Measurements from ENCODE around the gene PTPRU.

PTPRU gene

DNA sequence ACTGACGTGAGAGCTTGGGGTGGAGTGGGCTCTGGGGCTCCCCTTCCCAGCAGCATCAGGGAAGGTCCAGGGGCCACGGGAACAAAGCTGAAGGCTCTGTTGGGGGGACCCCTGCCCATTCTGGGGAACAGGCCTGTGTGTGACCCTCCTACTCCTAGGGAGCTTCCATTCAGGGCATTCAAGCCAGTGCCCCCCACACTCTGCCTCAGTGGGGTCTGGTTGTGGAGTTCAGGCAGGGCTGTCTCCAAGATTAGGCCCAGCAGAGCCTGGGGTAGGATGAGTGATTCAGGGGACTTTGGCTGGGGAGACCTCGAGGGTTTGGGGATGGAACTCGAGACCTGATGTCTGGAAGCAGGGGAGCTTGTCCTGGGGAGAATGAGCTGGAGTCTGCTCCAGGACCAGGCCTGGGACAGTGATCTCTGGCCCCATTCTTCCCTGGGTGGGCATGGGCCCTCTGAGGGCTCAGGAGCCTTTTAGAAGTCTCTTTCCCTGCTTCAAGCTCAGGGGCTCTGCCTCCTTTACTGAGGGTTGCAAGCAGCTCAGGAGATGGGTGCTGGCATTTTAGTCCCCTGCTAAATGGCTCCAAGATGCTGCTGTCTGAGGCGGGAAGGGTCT is 81.7 kb downstream of the PTPRU start:
- TF ChIP-seq, protein P1, sequence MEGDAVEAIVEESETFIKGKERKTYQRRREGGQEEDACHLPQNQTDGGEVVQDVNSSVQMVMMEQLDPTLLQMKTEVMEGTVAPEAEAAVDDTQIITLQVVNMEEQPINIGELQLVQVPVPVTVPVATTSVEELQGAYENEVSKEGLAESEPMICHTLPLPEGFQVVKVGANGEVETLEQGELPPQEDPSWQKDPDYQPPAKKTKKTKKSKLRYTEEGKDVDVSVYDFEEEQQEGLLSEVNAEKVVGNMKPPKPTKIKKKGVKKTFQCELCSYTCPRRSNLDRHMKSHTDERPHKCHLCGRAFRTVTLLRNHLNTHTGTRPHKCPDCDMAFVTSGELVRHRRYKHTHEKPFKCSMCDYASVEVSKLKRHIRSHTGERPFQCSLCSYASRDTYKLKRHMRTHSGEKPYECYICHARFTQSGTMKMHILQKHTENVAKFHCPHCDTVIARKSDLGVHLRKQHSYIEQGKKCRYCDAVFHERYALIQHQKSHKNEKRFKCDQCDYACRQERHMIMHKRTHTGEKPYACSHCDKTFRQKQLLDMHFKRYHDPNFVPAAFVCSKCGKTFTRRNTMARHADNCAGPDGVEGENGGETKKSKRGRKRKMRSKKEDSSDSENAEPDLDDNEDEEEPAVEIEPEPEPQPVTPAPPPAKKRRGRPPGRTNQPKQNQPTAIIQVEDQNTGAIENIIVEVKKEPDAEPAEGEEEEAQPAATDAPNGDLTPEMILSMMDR (IDR thresholded peaks at IDR 0.05; ENCODE audit: control insufficient read depth, extremely low read depth, insufficient read depth), result no peak
- no peak overlapping the region for H3K4me3 ChIP-seq (ENCODE audit: low read depth, low read length)
- no peak for DNase-seq (ENCODE audit: low read depth)

DNA sequence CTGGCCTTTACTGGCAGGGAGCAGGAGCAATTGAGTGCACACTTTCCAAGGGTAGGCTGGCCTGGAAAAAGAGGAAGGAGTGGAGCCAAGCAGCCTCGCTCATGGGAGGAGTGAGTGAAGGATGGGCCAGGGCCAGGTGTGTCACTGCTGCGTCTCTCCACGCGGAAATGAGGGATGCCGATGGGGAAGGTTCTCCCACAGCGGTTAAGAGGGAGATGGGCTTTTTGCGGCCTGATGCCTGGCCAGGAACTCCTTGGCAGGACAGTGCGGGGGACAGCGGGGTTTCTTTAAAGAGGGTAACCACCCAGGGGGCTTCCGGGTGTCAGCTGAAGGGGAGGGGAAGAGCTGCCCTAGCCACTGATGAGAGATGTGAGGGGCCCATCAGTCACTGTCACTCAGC is 82.4 kb downstream of the PTPRU start:
- TF ChIP-seq, protein P1 (IDR thresholded peaks at IDR 0.05; ENCODE audit: control insufficient read depth, extremely low read depth, insufficient read depth), result no peak
- no peak overlapping the region for H3K4me3 ChIP-seq (ENCODE audit: low read depth, low read length)
- DNase-seq (ENCODE audit: low read depth), result no peak

DNA sequence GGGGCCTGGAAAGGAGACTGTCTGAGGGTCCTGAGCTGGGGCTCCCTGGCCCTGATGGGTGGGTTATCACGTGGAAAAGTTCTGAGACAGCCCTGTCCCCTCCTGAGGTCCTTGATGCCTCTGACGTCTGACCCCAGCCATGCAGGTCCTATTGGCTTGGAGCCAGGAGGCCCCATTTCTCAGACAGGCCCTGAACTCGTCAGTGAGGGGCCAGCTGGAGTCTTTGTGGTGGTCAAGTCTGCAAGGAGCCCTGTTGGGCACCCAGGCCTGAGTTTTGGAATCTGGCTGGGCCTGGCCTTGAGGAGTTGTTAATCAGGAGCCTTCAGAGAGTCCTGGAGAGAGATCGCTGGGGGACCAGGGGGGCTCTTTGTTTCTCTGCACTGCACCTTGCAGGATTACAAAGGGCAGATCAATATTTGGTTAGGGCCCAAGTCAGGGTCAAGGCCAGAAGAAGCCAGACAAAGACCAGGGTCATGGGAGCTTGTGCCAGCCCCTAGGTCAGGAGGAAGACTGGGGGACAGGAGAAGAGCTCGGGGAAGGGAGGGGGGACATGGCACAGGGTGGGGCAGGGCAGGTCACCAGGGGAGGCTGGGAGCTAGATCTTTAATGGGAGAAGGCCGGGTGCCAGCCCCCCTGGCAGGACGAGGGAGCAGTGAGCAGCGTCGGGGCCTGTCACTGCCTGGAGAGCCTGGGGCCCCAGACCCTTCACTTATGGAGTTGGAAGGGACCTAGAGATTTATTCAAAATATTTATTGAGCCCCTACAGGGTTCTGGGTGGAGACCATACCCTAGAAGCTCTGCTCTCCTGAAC is 83.2 kb downstream of the PTPRU start:
- DNase-seq (ENCODE audit: low read depth), result no peak
- TF ChIP-seq, protein P1 (IDR thresholded peaks at IDR 0.05; ENCODE audit: control insufficient read depth, extremely low read depth, insufficient read depth), result no peak
- no peak overlapping the region for H3K4me3 ChIP-seq (ENCODE audit: low read depth, low read length)

DNA sequence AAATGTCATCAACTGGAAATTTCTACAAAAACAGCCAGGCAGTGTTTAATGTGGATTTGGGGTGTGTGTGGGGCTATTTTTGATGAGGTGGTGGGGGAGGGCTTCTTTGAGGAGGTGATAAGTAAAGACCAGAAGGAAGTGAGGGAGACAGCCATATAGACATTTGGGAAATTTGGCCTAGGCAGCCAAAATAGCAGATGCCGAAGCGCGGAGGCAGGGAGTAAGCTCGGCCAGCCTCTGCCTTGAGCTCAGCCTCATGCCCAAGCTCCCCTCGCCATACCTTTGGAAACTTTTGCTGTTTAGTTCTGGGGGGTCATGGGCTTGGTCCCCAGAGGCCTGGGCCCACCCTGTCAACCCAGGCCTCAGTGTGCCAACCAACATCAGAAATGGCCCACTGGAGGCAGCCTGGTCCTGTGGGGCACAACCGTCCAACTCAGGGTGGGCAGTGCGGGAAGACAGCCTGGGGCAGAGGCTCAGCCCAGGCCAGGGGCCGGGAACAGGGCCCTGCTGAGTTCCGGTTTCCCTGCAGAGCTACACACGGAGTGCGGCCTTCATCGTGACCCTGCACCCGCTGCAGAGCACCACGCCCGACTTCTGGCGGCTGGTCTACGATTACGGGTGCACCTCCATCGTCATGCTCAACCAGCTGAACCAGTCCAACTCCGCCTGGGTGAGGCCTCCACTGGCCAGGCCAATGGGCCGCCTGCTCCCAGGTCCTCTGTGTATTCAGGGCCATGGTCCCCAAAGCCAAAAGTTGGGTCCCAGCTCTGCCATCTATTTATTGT is 84.0 kb downstream of the PTPRU start:
- H3K4me3 ChIP-seq (ENCODE audit: low read depth, low read length), result no peak overlapping the region
- TF ChIP-seq, protein P1 (IDR thresholded peaks at IDR 0.05; ENCODE audit: control insufficient read depth, extremely low read depth, insufficient read depth), result no peak
- DNase-seq (ENCODE audit: low read depth), result no peak

DNA sequence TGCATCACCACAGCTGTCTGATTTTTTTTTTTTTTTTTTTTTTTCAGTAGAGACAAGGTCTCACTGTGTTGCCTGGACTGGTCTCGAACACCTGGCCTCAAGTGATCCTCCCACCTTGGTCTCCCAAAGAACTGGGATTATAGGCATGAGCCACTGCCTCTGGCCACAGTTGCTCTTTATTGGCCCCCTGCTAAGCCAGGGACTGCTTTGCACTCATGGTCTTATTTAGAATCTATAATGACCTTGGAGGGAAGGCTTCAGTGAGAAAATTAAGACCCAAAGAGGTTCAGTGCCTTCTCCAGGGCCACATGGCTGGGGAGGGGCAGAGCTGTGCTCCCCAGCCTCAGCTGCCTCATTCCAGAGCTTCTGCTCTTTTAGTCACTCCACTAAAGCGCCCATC is 84.9 kb downstream of the PTPRU start:
- TF ChIP-seq, protein P1 (IDR thresholded peaks at IDR 0.05; ENCODE audit: control insufficient read depth, extremely low read depth, insufficient read depth), result no peak
- H3K4me3 ChIP-seq (ENCODE audit: low read depth, low read length), result no peak overlapping the region
- no peak for DNase-seq (ENCODE audit: low read depth)

DNA sequence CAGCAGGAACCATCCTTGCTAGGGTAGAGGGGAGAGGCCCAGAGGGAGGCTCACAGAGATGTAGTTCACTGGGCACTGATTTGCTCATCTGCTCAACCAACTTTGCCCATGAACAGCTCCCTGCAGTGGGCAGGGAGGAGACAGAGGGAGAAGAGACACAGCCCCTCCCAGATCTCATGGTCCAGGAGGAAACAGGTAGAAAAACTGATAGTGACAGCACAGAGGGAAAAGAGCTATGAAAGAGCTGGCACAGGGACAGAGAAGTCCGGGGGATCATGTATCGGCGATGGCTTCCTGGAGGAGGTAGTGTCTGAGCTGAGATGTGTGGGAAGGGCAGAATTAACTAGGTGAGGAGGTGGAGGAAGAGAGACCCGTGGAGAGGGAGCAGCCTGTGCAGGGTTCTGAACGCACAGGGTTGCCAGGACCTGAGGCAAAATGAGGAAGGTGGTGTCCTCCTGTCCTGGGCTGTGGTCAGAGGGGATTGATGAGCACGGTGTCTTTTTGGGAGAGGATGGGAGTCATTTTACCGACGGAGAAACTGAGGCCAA is 85.9 kb downstream of the PTPRU start:
- no peak for DNase-seq (ENCODE audit: low read depth)
- TF ChIP-seq, protein P1 (IDR thresholded peaks at IDR 0.05; ENCODE audit: control insufficient read depth, extremely low read depth, insufficient read depth), result no peak
- H3K4me3 ChIP-seq (ENCODE audit: low read depth, low read length), result no peak overlapping the region
